ENCODE data around the gene RNF148.

RNF148 gene, protein sequence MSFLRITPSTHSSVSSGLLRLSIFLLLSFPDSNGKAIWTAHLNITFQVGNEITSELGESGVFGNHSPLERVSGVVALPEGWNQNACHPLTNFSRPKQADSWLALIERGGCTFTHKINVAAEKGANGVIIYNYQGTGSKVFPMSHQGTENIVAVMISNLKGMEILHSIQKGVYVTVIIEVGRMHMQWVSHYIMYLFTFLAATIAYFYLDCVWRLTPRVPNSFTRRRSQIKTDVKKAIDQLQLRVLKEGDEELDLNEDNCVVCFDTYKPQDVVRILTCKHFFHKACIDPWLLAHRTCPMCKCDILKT

DNA sequence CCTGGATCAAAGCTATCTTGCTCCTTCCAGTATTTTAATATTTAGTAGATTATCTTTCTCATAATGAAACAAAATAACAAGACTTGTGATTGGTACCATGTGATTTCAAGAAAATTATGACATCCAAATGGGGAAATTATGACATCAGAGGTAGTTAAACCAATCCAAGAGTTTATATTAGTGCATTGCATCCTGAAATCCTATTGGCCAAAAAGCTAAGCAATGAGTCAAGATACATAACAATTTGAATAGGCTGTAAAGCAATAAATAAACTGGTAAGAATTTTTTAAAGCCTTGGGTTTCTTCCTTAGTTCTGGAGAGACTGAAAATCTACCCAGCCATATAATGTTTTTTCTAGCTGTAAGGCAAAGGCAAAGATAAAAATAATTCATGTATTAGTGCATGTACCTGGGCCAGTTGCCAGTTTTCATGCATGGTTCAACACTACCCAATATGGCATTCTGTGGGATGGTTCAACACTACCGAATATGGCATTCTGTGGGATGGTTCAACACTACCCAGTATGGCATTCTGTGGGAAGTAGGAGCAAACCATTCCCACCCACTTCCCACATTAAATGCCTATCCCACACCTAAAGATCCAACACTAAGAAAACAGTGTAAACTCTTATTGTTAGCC lies at the start of gene RNF148:
RNF148 (minus strand) TSS at position 51 of the 639 bp plus-strand sequence. CDS start 172 bp downstream, outside the sequence.
- FAIRE-seq, result no peak
- DNase-seq (ENCODE audit: insufficient read length, low spot score), result no peak

DNA sequence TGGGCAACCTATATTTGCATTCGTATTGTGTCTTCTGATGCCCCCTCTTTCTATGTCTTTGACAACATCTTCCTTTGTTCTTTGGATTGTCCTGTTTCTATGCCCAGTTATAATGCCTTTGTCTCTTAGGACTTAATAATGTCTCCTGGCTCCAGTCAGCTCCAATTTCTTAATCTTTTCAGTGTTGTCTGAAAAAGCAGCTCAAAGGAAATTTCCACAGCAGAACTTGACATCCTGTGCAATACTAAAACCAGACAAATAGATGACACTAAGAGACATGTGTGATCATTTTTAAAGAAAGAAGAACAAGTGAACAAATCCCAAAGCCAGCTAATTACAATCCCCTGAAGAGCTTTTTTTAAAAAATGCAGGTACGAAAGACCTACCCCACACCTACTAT lies 47.7 kb upstream of the RNF148 start:
- no peak for DNase-seq (ENCODE audit: insufficient read length, low spot score)
- no peak for FAIRE-seq

GRCh38 chr7:122748195-122748594 lies 45.5 kb upstream of the RNF148 start:
- DNase-seq (ENCODE audit: insufficient read length, low spot score) (no peak), FAIRE-seq (no peak)

GRCh38 chr7:122746948-122747347 lies 44.2 kb upstream of the RNF148 start:
- FAIRE-seq (no peak), DNase-seq (ENCODE audit: insufficient read length, low spot score) (no peak)

DNA sequence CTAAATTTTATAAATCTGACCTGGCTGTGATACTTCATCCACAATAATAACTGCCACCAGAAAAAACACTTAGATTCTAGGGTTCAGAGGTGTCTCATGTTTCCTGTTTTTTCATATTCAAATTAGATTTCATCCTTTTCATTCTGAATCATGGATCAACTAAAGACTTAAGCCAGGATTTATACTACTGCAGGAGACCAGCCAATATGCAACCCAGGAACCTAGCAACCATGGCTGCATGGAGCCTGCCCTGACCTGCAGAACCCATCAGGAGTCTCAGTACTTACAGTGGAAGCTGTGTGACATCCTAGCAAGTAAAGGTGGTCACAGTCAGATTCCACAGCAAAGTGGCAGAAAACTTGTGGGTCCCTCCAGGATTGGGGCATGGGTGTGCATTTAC lies 40.5 kb upstream of the RNF148 start:
- FAIRE-seq, result no peak
- no peak for DNase-seq (ENCODE audit: insufficient read length, low spot score)

- FAIRE-seq (no peak), DNase-seq (ENCODE audit: insufficient read length, low spot score) (no peak)
These were observed 36.2 kb upstream of the RNF148 start for GRCh38 chr7:122738947-122739346.

GRCh38 chr7:122736183-122736582 lies 33.5 kb upstream of the RNF148 start:
- FAIRE-seq (no peak), DNase-seq (ENCODE audit: insufficient read length, low spot score) (no peak)

DNA sequence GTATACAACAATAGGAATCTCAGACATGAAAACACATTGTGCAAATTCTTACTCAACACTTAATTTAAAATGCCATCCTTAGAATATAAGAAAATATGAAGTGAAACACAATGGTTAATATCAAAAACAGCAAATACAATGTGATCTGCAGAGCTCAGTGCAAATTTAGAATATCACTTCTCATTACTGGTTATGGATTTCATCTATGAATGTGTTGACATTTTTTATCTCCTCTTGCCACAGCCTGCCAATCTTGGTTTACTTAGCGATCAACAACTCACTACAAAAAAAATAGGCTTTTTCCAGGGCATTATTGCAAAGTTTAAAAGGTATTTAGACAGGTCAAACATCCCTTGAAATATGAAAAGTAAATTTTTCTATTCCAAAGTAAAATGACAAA lies 25.0 kb upstream of the RNF148 start:
- no peak for FAIRE-seq
- DNase-seq (ENCODE audit: insufficient read length, low spot score), result no peak

DNA sequence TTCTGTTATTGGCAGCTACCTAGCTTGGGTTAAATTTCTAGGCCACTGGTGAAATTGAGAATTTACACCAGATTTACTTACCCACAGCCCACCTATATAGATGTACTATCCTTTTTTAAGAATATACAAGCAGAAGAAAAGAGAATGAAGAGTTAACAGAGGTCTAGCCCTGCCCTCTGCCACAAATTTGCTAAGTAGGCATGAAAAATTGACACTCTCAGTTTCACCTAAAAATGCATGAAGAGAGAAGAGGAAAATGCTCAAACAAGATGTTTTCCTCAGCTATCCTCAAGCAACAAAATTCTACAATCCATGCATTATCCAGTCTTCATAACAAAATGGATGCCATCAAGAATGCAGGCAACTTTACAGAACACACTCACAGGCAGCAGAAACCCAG lies 24.6 kb upstream of the RNF148 start:
- no peak for FAIRE-seq
- DNase-seq (ENCODE audit: insufficient read length, low spot score), result no peak

DNA sequence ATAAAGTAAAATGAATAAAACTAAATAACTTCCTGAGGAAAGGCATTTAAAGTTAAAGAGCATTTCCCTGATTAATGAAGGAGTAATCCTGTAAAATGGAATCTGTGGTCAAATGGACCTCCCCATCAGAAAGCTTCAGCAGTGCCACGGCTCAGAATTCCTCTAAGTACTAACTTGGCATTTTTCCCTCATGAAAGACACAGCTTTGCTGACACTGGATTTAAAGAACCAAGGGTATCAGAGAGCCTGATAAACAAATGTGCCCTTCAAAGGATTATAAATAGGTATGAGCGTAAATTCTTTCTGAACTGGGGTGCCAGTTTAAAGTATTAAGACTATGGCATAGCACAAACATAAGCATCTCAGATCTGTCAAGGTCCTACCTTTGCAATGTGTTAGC lies 24.2 kb upstream of the RNF148 start:
- FAIRE-seq (no peak), DNase-seq (ENCODE audit: insufficient read length, low spot score) (no peak)

- no peak for FAIRE-seq
These were observed 21.6 kb upstream of the RNF148 start for GRCh38 chr7:122724366-122724765.

DNA sequence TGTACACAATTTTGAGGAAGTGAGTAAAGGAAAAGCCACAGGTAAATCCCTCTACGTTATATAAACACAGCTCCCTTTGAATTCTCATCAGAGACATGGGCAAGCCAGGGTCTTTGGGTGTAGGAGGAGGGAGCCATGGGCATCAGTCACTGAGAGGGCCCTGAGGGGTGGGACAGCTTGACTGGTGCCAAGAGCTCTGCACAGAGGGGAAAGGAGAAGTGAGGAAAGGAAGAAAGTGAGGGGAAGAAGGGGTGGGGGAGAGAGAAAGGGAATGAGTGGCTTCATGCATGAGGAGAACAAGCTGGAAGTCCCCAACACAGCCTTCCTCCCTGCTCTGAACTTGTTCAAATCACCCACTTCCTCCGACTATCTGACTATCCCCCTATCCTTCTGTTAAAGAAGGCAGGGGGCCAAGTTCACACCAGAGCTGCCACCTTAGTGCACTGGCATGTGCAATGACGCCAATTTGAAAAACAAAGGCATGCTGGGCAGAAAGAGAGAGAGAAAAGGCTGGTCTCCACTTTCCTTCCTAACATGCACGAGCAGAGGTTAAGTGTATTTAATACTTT lies 16.4 kb upstream of the RNF148 start:
- no peak for DNase-seq (ENCODE audit: insufficient read length, low spot score)
- FAIRE-seq, result no peak

More at GRCh38 chr7:122724366-122724765, 21.6 kb upstream of the RNF148 start:
- no peak for DNase-seq (ENCODE audit: insufficient read length, low spot score)

DNA sequence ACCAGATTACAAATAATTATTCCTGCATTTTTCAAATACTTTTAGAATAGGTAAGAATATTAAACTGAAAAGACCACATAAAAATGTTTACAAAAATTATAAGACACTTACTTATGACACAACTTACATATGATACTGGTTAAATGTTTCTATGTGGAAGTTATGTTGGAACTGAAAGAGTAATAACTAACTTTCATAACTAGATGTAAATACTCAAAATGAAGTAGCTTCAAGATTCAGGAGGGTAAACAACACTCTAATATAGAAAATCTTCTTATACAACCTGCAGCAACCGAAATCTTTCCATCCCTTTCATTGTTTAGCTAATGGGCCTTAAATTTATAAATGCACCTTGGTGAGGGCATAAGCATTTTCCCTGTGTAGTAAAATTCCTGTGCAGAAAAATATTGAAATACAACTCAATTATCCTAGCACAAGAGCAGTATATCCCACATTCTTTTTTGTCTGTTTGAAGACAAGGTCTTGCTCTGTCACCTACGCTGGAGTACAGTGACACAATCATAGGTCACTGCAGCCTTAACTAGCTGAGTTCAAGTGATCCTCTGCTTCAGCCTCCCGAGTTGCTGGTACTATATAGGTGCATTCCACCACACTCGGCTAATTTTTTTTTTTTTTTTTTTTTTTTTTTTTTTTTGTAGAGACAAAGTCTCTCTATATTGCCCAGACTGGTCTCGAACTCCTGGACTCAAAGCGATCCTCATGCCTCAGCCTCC lies 14.8 kb upstream of the RNF148 start:
- no peak for FAIRE-seq
- DNase-seq (ENCODE audit: insufficient read length, low spot score), result no peak

DNA sequence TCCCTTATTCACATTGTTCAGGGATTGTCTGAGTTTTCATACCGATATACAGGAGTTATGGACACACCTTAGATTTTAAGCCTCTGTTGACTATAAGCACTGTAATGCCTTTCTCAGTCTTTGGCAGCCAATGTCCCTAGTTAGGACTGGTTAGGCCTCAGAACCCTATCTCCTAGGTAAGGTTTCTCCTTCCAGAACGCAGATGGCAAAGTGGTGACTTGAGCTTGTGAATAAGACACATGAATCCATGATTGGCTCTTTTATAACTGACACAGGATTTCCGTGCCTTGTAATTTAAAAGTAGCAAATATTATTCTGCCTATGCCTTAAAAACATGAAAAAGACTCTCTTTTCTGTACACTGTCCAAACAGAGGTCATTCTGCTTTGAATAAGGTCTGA lies 12.5 kb upstream of the RNF148 start:
- FAIRE-seq (no peak), DNase-seq (ENCODE audit: insufficient read length, low spot score) (no peak)

DNA sequence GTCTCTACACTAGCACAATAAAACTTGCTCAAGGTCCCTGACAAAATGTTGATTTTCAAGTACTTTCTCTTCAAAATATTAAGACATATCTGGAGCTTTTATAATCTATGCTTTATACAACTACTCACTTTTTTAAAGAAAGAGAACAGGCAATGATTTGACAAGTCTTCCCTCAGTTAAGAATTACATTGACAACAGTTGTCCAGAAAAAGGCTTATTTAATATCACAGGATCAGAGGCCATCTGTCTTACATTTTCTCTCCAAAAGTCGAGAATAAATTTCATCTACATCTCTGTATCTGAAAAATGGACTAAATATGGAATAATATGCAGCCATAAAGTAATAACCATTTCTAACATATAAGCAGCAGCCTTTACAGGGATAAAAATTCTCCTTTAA lies 8.2 kb upstream of the RNF148 start:
- DNase-seq (ENCODE audit: insufficient read length, low spot score), result no peak
- FAIRE-seq, result no peak

DNA sequence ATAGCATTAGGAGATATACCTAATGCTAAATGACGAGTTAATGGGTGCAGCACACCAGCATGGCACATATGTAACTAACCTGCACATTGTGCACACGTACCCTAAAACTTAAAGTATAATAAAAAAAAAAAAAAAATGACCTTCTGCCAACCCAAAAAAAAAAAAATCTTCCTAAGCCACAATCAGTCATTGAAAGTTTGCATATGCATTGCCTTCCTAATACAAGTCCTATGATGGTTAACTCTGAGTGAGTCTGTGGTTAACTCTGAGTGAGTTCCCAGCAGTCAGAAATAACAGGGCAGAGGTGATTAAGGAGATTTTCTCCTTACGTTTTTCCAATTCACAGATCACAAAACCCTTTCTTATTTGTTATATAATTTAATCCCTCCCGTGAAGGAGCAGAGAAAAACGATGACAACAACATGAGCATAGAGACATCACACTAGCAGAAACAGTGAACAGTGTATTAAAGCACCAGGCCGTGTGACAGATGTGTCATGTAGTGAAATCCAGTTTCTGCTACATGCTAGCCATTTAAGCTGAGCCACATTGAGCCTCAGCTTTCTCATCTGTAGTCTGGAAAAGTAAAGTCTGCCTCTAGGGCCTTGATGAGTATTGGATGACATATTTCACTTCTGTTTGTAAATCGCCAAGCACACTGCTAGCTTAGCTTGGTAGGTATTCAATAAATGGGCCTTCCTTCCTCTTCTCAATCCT lies 7.4 kb upstream of the RNF148 start:
- no peak for FAIRE-seq
- no peak for DNase-seq (ENCODE audit: insufficient read length, low spot score)

- no peak for FAIRE-seq
- no peak for DNase-seq (ENCODE audit: insufficient read length, low spot score)
These were observed 4.1 kb upstream of the RNF148 start for GRCh38 chr7:122706836-122707235.

- DNase-seq (ENCODE audit: insufficient read length, low spot score) (no peak), FAIRE-seq (no peak)
These were observed 3.7 kb downstream of the RNF148 start, which contains the start of gene RNF133 for GRCh38 chr7:122699017-122699416. Gene RNF133, minus strand, starts transcription at chr7:122699117. Its CDS starts 199 bp downstream, at chr7:122698918.

DNA sequence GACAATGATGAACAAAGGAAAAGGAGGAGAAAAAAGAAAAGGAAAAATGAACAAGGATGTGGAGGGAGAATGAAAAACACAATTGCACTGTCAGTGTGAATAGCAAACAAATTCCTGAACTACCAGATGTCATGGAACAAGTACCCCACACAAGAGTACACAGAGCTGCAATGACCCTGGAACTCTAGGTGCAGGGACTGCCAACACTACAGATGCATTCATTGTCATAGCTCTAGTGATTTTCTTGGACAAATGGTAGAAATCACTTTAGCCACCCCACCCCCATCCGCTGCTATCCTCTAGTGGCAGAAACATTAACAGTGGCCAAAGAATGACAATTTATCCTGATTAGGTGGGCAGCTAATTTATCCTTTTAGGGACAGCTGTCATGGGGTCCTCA lies 6.9 kb downstream of the RNF148 start:
- DNase-seq (ENCODE audit: insufficient read length, low spot score) (no peak), FAIRE-seq (no peak)

GRCh38 chr7:122694697-122695096 lies 8.0 kb downstream of the RNF148 start:
- FAIRE-seq (no peak), DNase-seq (ENCODE audit: insufficient read length, low spot score) (no peak)

Data from GM19239 (cell line).